IPS-NIHi7 (cell line): ENCODE data around the gene CLOCK.
A peak's percentile ranks its signal among the peaks of the same experiment; 100 is the strongest.
"Not testable (repeated sequence)": the region's sequence is repeated elsewhere in the genome, so short reads cannot be mapped to it uniquely, and the experiment has no call there.

Experiments
- DNase-seq: peaks from one replicate; pipeline ENCODE4 v3.0.0; 2012; ENCODE audit warnings: mixed read lengths; ENCODE audit errors: extremely low spot score

CLOCK gene

GRCh38 chr4:55546756-55547465 is at the start of gene CLOCK:
Gene CLOCK (minus strand): TSS chr4:55546909. CDS start chr4:55482785, 64,124 bp downstream.
- peak; percentile 83 for DNase-seq

GRCh38 chr4:55592014-55592413 is 45.3 kb upstream of the CLOCK start, which contains the start of gene PDCL2:
Gene PDCL2 (minus strand): TSS chr4:55592245. CDS start chr4:55592109, 136 bp downstream.
- DNase-seq, result peak; percentile 34

GRCh38 chr4:55588160-55588559 is 41.5 kb upstream of the CLOCK start:
- DNase-seq, result no peak

- not testable (repeated sequence) for DNase-seq
Observed at GRCh38 chr4:55582773-55583172, 36.1 kb upstream of the CLOCK start.

GRCh38 chr4:55578341-55579010 is 31.8 kb upstream of the CLOCK start:
- no peak for DNase-seq

- DNase-seq, result no peak
Observed at GRCh38 chr4:55575513-55575912, 28.8 kb upstream of the CLOCK start.

DNA sequence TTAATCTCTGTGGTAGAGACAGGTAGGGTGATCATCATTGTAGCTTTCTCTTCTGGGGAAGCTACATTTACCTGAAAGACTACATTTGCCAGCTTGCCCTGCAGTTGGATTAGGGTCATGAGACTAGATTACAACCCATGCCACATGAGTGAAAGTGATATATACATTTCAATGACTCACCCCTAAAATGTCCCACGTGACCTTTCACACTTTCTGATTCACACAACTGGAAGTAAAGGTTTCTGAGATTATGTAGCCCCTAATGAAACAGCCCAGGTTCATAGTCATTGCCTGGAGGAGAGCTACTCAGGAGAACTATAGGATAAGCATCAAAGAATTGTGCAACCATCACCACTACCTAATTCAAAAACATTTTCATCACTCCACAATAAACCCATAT is 27.5 kb upstream of the CLOCK start:
- no peak for DNase-seq

GRCh38 chr4:55571806-55572205 is 25.1 kb upstream of the CLOCK start:
- DNase-seq, result no peak

DNA sequence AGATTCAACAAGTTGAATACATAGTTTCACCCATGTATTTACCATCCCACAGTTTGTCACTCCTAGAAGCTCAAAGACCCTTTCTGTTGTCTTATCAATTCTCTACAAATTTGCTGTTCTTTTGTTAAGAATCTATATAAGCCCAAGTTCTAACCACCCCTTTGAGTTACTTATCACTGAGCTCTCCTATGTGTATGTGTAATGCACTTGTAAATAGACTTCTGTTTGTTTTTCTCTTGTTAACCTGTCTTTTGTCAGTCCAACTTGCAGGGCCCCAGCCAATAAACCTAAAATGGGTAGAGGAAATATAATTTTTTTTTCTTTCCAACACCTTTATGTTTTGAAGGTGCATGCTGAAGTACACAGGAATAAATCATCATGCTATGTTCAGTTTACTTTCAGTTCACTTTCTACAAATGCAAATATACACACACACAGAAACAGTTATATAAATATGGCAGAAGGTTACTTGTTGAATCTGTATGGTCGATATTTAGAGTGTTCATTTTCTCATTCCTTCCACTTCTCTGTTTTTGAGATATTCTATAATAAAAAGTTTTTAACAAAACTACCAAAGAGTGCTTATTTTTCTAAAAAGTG is 22.3 kb upstream of the CLOCK start:
- no peak for DNase-seq

GRCh38 chr4:55561889-55562288 is 15.2 kb upstream of the CLOCK start:
- no peak for DNase-seq

GRCh38 chr4:55560096-55560495 is 13.4 kb upstream of the CLOCK start:
- DNase-seq, result no peak

GRCh38 chr4:55554453-55555030 is 7.8 kb upstream of the CLOCK start:
- no peak for DNase-seq

- peak; percentile 36 for DNase-seq
Observed at GRCh38 chr4:55553441-55554201, 6.9 kb upstream of the CLOCK start.

GRCh38 chr4:55551964-55552363 is 5.3 kb upstream of the CLOCK start:
- DNase-seq, result not testable (repeated sequence)

- DNase-seq, result no peak
Observed at GRCh38 chr4:55549888-55550287, 3.2 kb upstream of the CLOCK start.

- DNase-seq, result no peak
Observed at GRCh38 chr4:55547918-55548317, 1.2 kb upstream of the CLOCK start.

DNA sequence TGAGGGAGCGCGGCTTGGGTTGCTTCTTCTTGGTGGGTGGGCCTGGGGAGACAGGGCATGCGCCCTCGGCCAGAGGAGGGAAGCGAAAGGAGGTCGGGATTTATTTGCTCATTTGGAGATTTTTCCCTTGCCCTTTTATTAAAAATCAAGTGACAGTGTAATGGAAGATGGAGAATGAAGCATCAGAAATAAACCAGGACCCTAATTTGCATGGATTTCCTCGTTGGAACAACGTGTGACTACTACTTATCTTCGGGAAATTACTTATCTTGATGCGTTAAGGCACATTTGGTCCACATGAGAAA is 709 bp upstream of the CLOCK start:
- DNase-seq, result peak; percentile 39

DNA sequence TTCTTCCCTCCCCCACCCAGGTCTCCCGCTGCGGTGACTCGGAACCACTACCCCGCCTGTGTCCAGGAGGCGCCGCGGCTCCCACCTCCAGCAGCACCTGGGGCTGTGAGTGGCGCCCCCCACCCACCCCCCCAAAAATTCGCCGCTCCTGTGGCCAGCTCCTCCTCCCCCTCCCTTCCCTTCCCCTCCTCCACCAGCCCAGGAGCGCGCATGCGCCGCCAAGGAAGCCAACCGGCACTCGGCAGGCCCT is 278 bp downstream of the CLOCK start:
- DNase-seq, result no peak

GRCh38 chr4:55545641-55546505 is 836 bp downstream of the CLOCK start:
- peak; percentile 34 for DNase-seq

- no peak for DNase-seq
Observed at GRCh38 chr4:55545151-55545550, 1.6 kb downstream of the CLOCK start.

- no peak for DNase-seq
Observed at GRCh38 chr4:55543858-55544257, 2.9 kb downstream of the CLOCK start.
